CD4-positive, alpha-beta T cell (primary cell): ENCODE results near the gene HOPX. TPM values are rescaled to one million over a fixed set of nuclear protein-coding genes. Genes with fewer than 3 reads are reported as not detected.

ENCODE experiments used
- ATAC-seq: fragments of 200-7000 bp; cut with Tn5 transposase; one replicate; pipeline ENCODE4 v1.10.0; 2022; ENCODE audit warnings: mild to moderate bottlenecking; ENCODE audit not compliant: poor library complexity
- CTCF ChIA-PET: fragments of 350-600 bp; sonication (Branson Sonifier 250); formaldehyde crosslinking; loops from one replicate; lab custom pipeline; 2021; ENCODE audit warnings: antibody characterized with exemption, inconsistent platforms; lab: Charles Lee
- POLR2A ChIA-PET: fragments of 350-600 bp; sonication (Branson Sonifier 250); formaldehyde crosslinking; loops from one replicate; lab custom pipeline; 2021; ENCODE audit warnings: antibody characterized with exemption, inconsistent platforms; lab: Charles Lee
- DNase-seq, 14 experiments: peaks; one replicate each; pipeline ENCODE4 v3.0.0-alpha.2; 2013 to 2020; ENCODE audit warnings: mixed read lengths in 2 of 14
- H3K27ac ChIP-seq, 2 donors: one replicate each; pipeline versions ENCODE4 v1.5.1 to v1.7.0; 2013; ENCODE audit warnings: low read length in 2 of 2, low read depth in 1 of 2, mild to moderate bottlenecking in 1 of 2
- H3K27me3 ChIP-seq, 2 experiments: 1 replicate in 1 of 2; 2 replicates in 1 of 2; pipeline versions ENCODE4 v1.6.1 to v1.7.0; 2013; ENCODE audit warnings: low read length in 2 of 2, control low read depth in 1 of 2, mild to moderate bottlenecking in 1 of 2, moderate library complexity in 1 of 2; ENCODE audit not compliant: insufficient read depth in 2 of 2, control insufficient read depth in 1 of 2
- H3K36me3 ChIP-seq: one replicate; pipeline ENCODE4 v1.6.1; 2013; ENCODE audit warnings: low read length, control low read depth; ENCODE audit not compliant: insufficient read depth
- H3K4me1 ChIP-seq: one replicate; pipeline ENCODE4 v1.6.1; 2013; ENCODE audit warnings: low read length, control low read depth; ENCODE audit not compliant: insufficient read depth
- H3K4me3 ChIP-seq: one replicate; pipeline ENCODE4 v1.5.1; 2013; ENCODE audit warnings: mild to moderate bottlenecking, low read length, moderate library complexity
- H3K9me3 ChIP-seq, 2 experiments: 1 replicate in 1 of 2; 2 replicates in 1 of 2; pipeline versions ENCODE4 v1.6.1 to v1.7.0; 2013; ENCODE audit warnings: low read length in 2 of 2, mild to moderate bottlenecking in 2 of 2, control low read depth in 1 of 2, moderate library complexity in 1 of 2; ENCODE audit not compliant: control insufficient read depth in 1 of 2, insufficient read depth in 1 of 2
- H3K27ac Mint-ChIP-seq: one replicate; pipeline ENCODE4 v1.8.0; 2020; ENCODE audit warnings: mixed read lengths
- H3K27me3 Mint-ChIP-seq: one replicate; pipeline ENCODE4 v1.8.0; 2021; ENCODE audit warnings: mixed read lengths
- H3K36me3 Mint-ChIP-seq: one replicate; pipeline ENCODE4 v1.8.0; 2021; ENCODE audit warnings: low read depth, mixed read lengths
- H3K4me1 Mint-ChIP-seq: one replicate; pipeline ENCODE4 v1.8.0; 2021; ENCODE audit warnings: low read depth, mixed read lengths
- H3K4me3 Mint-ChIP-seq: one replicate; pipeline ENCODE4 v1.8.0; 2020; ENCODE audit warnings: mild to moderate bottlenecking, mixed read lengths
- H3K9me3 Mint-ChIP-seq: one replicate; pipeline ENCODE4 v1.8.0; 2020; ENCODE audit warnings: mixed read lengths
- intact Hi-C, 2 experiments: fragments of 100-400 bp; cut with DNase I in 1 of 2; cut with micrococcal nuclease in 1 of 2; formaldehyde crosslinking; loops; one replicate each; pipeline versions ENCODE4 v1.15.1 to v1.9.0; 2023 to 2025; cut with DNase I, micrococcal nuclease
- total RNA-seq, 174 experiments: library from RNA in 2 of 174; stranded (reverse) in 2 of 174; gene quantifications; one replicate each; pipeline ENCODE4 v1.2.3 and lab custom pipeline; 2021 to 2026
- TF ChIP-seq, protein P1 (sequence below): fragments of 200-600 bp; IDR thresholded peaks from one replicate; pipeline ENCODE4 v1.8.0; 2022; ENCODE audit warnings: antibody characterized with exemption, mild to moderate bottlenecking

The HOPX gene
- total RNA-seq, 2 experiments from 2014 or later: 4.3 to 5.9 TPM

DNA sequence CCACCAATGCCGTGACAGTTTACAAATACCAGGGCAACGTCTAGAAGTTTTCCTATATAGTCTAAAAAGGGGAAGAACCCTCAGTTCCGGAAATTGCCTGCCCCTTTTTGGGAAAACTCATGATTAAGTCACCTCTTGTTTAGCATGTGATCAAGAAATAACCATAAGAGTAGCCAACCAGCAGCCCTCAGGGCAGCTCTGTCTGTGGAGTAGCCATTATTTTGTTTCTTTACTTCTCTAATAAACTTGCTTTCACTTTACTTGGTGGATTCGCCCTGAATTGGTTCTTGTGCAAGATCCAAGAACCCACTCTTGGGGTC lies 20.0 kb upstream of the HOPX start:
- TF ChIP-seq, protein P1, sequence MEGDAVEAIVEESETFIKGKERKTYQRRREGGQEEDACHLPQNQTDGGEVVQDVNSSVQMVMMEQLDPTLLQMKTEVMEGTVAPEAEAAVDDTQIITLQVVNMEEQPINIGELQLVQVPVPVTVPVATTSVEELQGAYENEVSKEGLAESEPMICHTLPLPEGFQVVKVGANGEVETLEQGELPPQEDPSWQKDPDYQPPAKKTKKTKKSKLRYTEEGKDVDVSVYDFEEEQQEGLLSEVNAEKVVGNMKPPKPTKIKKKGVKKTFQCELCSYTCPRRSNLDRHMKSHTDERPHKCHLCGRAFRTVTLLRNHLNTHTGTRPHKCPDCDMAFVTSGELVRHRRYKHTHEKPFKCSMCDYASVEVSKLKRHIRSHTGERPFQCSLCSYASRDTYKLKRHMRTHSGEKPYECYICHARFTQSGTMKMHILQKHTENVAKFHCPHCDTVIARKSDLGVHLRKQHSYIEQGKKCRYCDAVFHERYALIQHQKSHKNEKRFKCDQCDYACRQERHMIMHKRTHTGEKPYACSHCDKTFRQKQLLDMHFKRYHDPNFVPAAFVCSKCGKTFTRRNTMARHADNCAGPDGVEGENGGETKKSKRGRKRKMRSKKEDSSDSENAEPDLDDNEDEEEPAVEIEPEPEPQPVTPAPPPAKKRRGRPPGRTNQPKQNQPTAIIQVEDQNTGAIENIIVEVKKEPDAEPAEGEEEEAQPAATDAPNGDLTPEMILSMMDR: no peak
- H3K4me3 Mint-ChIP-seq: no peak overlapping the region
- no peaks in the 10 kb centered on the region for H3K27me3 Mint-ChIP-seq
- H3K36me3 Mint-ChIP-seq: no peaks in the 10 kb centered on the region
- Histone ChIP-seq H3K9me3 (no peaks in the 10 kb centered on the region), H3K27ac (no peak overlapping the region), H3K4me3 (no peak overlapping the region), H3K4me1 (no peaks in the 10 kb centered on the region), H3K27me3 (no peaks in the 10 kb centered on the region), H3K36me3 (no peaks in the 10 kb centered on the region)
- peak in 1 of 14 experiments; percentile 29 for DNase-seq
- peaks cover 30% of the 10 kb centered on the region for H3K4me1 Mint-ChIP-seq
- CTCF ChIA-PET: no interaction called here
- POLR2A ChIA-PET: no interaction called here
- ATAC-seq: no peak
- intact Hi-C loops: no loop called here
- H3K27ac Mint-ChIP-seq: no peak overlapping the region
- no peaks in the 10 kb centered on the region for H3K9me3 Mint-ChIP-seq

DNA sequence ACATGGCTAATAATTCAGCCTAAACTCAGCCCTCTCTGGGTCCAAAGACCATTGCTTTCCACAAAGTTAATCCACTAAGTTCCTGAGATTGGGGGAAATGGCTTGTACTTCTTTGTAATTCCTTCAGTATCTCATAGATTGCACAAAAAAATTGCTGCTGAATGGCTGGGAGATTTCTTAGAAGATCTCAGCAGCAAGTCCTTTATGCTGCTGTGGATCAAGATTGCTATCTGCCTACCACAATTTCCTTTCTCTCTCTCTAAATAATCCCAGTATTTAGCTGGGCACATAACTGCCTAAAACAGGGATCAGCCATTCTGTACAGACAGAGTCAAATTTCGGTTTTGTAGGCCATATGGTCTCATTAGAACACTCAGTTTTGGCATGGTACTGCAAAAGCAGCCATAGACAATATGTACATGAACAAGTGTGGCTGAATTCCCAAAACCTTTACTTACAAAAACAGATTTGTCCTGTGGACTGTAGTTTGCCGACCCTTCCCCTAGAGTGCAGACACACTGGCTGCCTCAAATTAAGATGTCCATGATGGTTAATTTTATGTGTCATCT lies 18.5 kb upstream of the HOPX start:
- no peaks in the 10 kb centered on the region for H3K36me3 Mint-ChIP-seq
- peaks cover 30% of the 10 kb centered on the region for H3K4me1 Mint-ChIP-seq

DNA sequence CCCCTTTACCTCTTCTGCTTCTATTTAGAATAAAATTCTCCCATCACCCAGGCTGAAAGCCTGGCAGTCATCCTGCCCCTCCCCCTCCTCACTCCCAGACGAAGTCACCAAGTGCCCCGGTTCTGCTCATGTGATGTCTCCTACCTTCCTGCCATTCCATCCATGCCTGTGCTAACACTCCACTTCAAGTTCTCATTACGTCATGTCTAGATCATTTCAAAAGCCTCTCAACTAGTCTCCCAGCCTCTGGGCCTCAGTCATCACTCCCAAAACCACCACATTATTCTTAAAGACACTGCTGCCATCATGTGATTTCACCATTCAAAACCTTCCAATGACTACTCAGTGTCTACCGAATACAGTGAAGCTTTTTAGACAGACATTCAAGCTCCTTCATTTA lies 17.2 kb upstream of the HOPX start:
- ATAC-seq (no peak), DNase-seq (no peak)
- Mint-ChIP-seq H3K9me3 (no peaks in the 10 kb centered on the region), H3K36me3 (no peaks in the 10 kb centered on the region), H3K27me3 (no peaks in the 10 kb centered on the region), H3K4me1 (peaks cover 30% of the 10 kb centered on the region), H3K27ac (no peak overlapping the region), H3K4me3 (no peak overlapping the region)
- no peak overlapping the region for H3K4me3 ChIP-seq
- TF ChIP-seq, protein P1: no peak
- no peak overlapping the region for H3K27ac ChIP-seq
- intact Hi-C loops: no loop called here
- no peaks in the 10 kb centered on the region for H3K27me3 ChIP-seq
- H3K36me3 ChIP-seq: no peaks in the 10 kb centered on the region
- ChIA-PET CTCF (no interaction called here), POLR2A (no interaction called here)
- no peaks in the 10 kb centered on the region for H3K9me3 ChIP-seq
- H3K4me1 ChIP-seq: no peaks in the 10 kb centered on the region

More for the DNA sequence above, 18.5 kb upstream of the HOPX start:
- intact Hi-C loops: no loop called here
- Histone ChIP-seq H3K4me3 (no peak overlapping the region), H3K9me3 (no peaks in the 10 kb centered on the region), H3K27ac (no peak overlapping the region), H3K36me3 (no peaks in the 10 kb centered on the region), H3K27me3 (no peaks in the 10 kb centered on the region), H3K4me1 (no peaks in the 10 kb centered on the region)
- Mint-ChIP-seq H3K27me3 (no peaks in the 10 kb centered on the region), H3K27ac (no peak overlapping the region), H3K4me3 (no peak overlapping the region), H3K9me3 (no peaks in the 10 kb centered on the region)
- ATAC-seq (no peak), DNase-seq (no peak)
- TF ChIP-seq, protein P1: no peak
- ChIA-PET POLR2A (no interaction called here), CTCF (no interaction called here)
